Stimulated activated CD8-positive, alpha-beta memory T cell treated with anti-CD3 and anti-CD28 coated beads, Interleukin-12 subunit alpha, Interleukin-12 subunit beta, amount 100 ng/mL, for 4 hours (primary cell): ENCODE data around the gene OR4C3.
"Not testable (repeated sequence)": the region's sequence is repeated elsewhere in the genome, so short reads cannot be mapped to it uniquely, and the experiment has no call there.

ENCODE experiments used
- DNase-seq: peaks from one replicate; pipeline ENCODE4 v3.0.0-alpha.2; 2020; ENCODE audit warnings: low read depth

The OR4C3 gene

DNA sequence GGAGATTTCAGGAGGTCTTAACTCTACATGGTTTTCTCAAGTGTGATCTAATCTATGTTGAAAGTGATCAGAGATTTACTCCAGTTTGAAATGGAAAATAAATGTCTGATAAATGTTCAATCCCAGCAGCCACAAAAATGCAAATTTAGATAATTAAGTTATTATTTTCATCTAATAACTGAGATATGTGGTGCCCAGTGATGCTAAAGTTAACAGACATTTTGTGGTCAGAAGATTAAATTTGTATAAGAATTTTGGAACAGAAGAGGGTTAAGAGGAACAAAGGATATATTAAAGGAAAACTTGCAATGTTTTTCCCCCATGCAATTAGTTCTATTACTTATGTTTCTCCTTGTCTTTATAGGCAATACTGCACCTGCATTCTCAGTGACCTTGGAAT lies at the start of gene OR4C3:
Gene OR4C3 (plus strand): TSS at position 301 of the 400 bp plus-strand sequence. CDS start 102 bp downstream, outside the sequence.
- not testable (repeated sequence) for DNase-seq

DNA sequence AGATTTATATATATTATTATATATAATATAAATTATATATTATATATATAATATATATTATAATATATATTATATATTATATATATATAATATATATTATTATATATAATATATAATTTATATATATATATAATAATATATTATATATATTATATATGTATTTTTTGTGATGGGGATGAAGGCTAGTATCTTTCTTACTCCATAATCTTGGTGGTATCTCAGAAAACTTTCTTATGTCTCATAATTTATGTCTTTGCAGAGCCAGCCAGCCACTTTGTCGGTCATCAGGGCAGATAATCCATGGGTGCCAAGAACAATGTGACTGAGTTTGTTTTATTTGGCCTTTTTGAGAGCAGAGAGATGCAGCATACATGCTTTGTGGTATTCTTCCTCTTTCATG lies 18.8 kb upstream of the OR4C3 start, which contains the start of gene OR4S1:
Gene OR4S1 (plus strand): TSS at position 301 of the 400 bp plus-strand sequence. CDS start 0 bp downstream, at position 301.
- no peak for DNase-seq

DNA sequence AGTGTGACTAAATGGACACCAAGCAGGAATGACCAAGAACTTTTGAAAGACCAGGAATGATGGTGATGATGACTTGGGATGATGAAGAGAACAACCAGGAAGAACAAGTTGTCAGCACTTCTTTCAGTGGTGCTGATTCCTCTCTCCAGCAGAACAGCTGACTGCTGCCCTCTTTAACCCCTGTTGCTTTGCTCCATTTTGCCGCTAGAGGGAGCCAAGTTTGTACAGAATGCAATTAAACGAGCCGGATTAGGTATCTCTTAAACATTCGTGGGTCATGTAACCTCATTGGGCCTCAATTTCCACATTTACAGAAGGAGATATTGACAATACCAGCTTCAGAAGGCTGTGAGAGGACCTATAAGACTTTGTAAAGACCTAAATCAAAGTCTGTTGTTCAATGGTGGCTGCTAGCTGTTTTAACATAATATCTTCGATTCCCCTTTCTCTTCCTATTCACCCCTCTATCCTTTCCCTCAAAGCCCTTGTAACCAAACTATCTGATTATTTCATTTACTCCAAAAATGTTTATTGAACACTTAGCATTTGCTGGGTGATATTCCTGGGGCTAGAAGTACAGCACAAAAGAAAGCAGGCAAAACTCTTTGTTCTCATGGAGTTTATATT lies 16.8 kb upstream of the OR4C3 start:
- DNase-seq = no peak

DNA sequence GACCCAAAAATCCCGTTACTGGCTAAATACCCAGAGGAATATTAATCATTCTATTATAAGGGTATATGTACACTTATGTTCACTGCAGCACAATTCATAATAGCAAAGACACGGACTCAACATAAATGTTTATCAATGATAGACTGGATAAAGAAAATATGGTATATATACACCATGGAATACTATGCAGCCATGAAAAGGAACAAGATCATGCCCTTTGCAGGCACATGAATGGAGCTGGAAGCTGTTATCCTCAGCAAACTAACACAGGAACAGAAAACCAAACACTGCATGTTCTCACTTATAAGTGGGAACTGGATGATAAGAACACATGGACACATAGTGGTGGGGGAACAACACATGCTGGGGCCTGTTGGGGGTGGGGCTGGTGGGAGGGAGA lies 11.1 kb upstream of the OR4C3 start:
- DNase-seq = not testable (repeated sequence)

DNA sequence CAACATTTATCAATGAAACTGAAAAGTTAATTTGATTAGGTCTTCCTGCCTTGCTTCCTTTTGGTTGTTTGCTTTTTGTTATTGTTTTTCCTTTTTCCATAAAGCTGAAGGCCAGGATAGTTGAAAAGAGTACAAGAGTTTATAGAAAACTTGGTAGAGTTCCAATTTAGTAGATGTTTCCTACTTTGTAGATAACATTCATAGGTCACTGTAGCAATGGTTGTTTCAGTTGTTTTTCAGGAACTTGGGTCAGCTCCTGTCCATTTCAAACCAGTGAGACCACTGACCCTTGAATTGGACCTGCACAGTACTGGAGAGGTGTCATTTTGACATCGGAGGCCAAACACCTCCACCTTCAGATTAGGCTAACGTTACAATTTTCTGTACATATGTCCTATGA lies 4.9 kb upstream of the OR4C3 start:
- DNase-seq = not testable (repeated sequence)

DNA sequence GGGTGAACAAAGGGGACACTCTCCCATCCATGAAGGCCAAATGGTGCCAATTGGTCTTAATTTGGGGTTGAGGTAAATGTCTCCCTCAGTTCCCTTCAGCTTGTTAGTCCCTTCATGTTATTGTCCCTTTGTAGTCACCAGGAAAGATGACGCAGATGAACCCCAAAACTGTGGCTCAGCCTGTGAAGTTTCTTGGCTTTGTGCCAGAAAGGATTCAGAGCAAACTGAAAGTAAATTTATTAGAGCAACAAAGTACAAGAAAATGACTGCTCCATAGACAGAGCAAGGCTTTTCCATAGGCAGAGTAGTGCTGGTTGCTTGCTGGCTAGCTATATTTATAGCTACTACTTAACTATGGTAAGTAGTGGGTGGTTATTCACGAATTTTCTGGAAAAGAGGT lies 16.7 kb downstream of the OR4C3 start:
- no peak for DNase-seq

DNA sequence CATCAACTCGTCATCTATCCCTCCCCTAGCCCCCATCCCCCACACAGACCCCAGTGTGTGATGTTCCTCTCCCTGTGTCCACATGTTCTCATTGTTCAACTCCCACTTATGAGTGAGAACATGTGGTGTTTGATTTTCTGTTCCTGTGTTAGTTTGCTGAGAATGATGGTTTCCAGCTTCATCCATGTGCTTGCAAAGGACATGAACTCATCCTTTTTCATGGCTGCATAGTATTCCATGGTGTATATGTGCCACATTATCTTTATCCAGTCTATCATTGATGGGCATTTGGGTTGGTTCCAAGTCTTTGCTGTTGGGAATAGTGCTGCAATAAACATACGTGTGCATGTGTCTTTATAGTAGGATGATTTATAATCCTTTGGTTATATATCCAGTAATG lies 17.8 kb downstream of the OR4C3 start:
- DNase-seq = not testable (repeated sequence)

DNA sequence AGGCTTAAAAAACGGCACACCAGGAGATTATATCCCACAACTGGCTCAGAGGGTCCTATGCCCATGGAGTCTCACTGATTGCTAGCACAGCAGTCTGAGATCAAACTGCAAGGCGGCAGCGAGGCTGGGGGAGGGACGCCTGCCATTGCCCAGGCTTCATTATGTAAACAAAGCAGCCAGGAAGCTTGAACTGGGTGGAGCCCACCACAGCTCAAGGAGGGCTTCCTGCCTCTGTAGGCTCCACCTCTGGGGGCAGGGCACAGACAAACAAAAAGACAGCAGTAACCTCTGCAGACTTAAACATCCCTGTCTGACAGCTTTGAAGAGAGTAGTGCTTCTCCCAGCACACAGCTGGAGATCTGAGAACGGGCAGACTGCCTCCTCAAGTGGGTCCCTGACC lies 21.6 kb downstream of the OR4C3 start:
- DNase-seq = not testable (repeated sequence)

DNA sequence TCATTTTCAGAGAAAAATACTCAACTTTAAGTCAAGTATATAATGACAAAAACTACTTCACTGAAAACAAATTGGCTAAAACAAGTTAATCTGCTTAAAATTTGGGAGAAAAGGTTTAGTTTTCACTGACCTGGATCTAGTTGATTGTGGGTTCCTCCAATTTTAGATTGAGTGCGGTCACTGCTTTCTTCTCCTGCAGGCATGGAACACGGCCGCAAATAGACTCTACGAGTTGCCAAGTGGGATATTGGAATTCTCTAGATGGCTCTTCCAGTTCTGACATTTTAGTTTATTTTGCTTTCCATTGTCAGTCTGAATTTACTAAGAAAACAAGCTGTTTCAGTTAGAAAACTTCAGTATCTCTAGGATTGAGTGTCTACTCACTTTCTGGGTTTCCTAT lies 29.3 kb downstream of the OR4C3 start:
- DNase-seq = no peak

DNA sequence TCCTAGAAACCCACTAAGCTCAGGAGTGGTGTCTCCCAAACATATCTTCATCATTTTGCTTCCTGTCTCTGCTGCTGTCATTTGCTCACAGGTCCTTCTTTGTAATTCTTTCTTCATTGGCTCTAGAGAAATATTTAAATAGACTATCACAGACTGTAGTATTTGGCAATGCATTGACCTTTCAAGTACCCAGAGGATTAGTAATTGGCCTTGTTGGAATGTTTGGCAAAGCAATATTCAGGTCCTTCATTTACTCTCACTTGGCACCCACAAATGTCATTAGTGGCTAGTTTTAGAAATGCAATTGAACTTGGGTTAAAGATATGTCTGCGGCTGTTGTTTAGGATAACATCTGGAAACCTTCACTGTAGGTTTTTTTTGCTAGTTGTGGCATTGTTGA lies 30.0 kb downstream of the OR4C3 start:
- DNase-seq = no peak

DNA sequence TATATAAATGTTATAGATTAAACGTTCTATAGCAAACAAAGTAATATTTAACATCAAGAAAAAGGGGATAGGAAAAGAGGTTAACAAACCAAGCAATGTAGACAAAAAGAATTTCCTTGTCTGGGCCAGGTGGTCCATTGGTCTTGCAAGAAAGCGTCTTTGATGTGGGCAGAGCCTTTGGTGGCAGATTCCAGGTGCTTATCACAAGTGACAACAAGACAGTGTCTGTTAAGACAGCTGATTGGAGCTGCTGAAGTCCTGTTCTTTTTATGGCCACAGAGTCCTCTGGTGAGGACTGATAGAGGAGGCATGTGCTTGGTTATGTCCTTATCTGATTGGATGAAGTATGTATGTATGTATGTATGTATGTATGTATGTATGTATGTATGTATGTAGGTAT lies 36.6 kb downstream of the OR4C3 start:
- DNase-seq = not testable (repeated sequence)

DNA sequence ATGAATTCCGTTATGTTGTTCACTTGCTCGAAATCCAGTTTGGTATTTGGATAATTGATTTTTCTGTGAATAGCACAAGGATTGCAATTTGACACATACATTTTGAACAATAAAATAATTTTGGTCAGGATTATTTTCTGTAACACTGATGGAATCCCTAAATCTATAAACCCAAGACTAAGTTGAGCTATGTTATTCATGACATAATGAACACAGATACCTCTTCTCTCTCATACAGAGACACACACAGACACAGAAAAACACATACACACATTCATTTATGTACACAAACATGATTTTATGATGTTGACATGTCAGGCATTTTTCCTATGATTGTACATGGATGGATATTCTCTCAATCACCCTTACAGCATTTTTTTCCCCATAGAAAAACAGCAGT lies 41.6 kb downstream of the OR4C3 start, which contains the start of gene OR4C5:
Gene OR4C5 (minus strand): TSS at position 101 of the 400 bp plus-strand sequence. CDS start 0 bp downstream, at position 101.
- no peak for DNase-seq
